ENCODE measurements around the gene SERHL2.
"Not testable (repeated sequence)": the region's sequence is repeated elsewhere in the genome, so short reads cannot be mapped to it uniquely, and the experiment has no call there.

Gene SERHL2

DNA sequence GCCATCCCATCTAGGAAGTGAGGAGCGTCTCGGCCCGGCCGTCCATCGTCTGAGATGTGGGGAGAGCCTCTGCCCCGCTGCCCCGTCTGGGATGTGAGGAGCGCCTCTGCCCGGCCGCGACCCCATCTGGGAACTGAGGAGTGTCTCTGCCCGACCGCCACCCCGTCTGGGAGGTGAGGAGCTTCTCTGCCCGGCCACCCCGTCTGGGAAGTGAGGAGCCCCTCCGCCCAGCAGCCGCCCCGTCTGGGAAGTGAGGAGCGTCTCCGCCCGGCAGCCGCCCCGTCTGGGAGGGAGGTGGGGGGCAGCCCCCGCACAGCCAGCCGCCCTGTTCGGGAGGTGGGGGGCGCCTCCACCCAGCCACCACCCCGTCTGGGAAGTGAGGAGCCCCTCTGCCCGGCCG lies 53.9 kb downstream of the SERHL2 start:
- DNase-seq (ENCODE audit: low read depth in 2 of 2) = not testable (repeated sequence)

DNA sequence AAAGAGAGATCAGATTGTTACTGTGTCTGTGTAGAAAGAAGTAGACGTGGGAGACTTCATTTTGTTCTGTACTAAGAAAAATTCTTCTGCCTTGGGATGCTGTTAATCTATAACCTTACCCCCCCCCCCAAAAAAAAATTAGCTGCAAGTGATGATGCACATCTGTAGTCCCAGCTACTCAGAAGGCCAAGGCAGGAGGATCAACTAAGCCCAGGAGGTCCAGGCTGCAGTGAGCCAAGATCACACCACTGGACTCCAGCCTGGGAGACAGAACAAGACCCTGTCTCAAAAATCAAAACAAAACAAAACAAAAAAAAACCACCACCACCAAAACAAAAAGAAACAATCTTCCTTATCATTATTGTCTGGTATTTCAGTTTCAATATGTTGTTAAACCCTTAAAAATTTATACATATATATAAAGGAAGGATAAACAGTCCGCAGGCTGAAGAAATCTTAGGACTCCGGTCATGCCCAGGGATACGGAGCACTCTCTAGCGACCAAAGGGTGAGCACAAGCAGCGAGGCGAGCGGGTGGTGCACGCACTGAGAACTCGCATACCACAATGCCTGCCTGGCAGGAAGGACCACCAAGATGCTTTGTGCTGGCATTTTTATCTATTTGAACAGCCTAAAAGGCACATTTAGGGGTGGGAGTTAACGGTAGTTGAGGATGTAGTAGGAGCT lies 54.5 kb downstream of the SERHL2 start:
- no peak for DNase-seq (ENCODE audit: low read depth in 2 of 2)

DNA sequence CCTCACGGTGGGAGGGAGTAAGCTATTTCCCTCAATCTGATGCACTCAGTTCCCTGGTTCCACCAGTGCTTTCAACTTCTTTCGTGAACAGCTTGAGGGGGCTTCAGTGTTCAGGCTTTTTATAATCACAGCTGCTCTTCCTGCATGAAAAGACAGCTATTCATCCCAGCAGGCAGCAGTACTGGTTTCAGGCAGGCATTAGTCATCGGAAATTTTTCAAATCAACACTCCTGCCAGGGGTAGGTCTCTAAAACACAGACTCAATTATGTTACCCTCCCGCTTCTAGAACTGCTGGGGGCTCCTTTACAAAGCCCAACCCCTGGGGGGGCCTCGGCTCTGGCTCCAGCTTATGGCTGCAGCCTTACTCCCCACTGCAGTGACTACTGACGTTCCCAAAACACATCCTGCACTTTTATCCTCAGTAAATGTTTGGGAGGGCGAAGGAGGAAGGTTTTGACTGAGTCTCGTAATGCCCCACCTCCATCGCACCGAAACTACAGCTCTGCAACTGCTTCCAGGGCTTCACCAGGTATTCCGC lies 55.1 kb downstream of the SERHL2 start:
- DNase-seq (ENCODE audit: low read depth in 2 of 2) = no peak

DNA sequence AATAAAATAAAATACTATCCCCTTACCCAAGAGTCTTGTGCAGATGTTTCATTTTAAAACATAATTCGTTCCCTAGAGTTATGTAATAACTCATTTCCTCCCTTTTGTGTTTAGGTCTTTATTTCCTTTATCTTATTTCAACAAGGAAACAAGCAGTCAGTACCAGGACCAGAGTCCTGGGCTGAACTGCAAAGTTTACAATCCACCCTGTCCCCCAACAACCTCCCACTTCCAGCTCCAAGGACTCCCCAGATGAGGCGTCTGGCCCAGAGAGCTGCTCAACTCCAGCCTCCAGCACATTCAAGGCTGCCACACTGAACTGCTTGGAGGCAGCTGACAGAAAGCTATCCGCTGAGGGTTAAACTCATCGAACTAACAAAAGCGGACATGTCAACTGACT lies 56.4 kb downstream of the SERHL2 start:
- no peak for DNase-seq (ENCODE audit: low read depth in 2 of 2)

DNA sequence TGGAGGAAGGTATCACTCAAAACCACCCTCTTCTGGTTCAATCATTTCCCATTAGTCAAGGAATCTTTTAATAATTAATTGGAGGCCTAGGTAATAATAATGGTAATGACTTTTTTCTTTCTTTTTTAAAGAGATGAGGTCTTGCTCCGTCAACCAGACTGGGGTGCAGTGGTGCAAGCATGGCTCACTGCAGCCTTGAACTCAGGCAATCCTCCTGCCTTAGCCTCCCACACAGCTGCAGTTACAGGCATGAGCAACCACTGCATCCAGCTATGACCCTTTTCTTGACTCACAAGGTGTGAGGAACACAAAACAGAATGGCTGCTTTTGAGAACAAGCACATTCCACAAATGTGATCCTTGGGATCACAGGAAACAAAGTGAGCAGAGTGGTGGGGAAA lies 57.3 kb downstream of the SERHL2 start:
- DNase-seq (ENCODE audit: low read depth in 2 of 2) = no peak

DNA sequence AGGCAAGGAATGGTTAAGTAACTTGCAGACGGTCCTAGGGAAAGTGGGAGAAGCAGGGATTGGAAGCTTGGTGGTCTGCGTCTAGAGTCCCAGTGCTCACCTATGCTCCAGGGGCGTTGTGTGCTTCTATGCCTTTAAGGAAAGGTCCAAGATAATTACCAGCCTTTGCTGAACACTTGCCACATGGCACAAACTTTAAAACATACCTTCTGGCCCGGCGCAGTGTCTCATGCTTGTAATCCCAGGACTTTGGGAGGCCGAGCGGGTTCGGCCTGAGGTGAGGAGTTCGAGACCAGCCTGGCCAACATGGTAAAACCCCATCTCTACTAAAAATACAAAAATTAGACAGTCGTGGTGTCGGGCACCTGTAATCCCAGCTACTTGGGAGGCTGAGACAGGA lies 58.6 kb downstream of the SERHL2 start:
- DNase-seq (ENCODE audit: low read depth in 2 of 2) = no peak

DNA sequence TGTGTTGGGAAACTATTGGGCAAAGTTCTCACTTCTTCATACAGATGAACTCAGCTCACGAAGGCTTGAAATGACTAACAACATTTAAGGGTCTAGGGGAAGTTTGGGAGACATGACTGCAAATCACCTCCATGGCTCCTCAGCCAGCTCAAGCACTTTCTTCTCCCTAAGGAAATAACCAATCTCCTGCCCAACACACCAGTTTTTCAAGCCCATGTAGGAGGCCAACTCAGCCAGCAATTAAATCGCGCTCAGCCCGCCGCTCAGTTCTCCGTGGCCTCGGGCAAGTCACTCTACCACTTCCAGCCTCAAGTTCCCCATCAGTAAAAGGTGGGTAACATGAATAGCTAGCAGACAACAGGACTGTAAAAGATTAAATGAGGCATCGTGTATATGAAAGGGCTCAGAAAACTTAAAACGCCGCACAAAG lies 60.1 kb downstream of the SERHL2 start:
- peak in 1 of 2 donors; percentile 11 for DNase-seq (ENCODE audit: low read depth in 2 of 2)

DNA sequence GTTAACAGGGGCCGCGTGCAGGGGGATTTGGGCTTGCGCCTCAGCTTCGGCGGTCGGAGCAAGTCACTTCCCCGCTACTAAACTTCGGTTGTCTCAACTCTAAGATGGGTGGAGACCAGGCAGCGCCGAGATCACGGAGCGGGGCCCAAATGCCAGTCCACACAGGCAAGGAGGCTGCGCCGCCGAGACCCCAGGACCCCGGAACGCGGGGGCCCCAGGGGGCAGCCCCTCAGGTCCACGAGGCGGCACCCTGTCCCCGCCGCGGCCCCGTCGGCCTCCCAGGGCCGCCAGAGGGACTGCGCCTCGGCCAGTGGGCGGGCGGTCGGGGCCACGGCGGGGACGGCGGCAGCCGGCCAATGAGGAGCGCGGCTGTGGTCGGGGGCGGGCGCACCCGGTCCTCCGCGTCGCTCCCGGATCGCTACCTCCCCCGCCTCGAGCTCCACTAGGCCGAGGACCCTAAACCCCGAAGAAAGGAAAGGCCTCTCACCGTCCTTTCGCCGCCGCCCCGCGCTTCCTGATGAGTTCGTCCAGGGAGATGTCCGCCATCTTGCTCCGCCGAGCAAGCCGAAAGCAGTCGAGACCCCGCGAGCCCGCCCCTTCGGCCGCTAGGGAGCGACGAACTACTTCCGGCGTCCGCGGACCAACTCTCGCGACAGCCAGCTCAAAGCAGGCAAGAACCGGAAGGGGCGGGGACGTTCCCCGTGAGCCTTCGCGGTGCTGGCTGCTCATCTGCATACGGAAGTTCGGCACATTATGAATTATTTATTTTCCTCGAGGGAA lies 60.7 kb downstream of the SERHL2 start, which contains the start of gene POLDIP3:
POLDIP3 (minus strand) TSS at position 572 of the 780 bp plus-strand sequence; CDS start at position 546, 26 bp downstream.
- peak; percentile 98 for DNase-seq (ENCODE audit: low read depth in 2 of 2)

DNA sequence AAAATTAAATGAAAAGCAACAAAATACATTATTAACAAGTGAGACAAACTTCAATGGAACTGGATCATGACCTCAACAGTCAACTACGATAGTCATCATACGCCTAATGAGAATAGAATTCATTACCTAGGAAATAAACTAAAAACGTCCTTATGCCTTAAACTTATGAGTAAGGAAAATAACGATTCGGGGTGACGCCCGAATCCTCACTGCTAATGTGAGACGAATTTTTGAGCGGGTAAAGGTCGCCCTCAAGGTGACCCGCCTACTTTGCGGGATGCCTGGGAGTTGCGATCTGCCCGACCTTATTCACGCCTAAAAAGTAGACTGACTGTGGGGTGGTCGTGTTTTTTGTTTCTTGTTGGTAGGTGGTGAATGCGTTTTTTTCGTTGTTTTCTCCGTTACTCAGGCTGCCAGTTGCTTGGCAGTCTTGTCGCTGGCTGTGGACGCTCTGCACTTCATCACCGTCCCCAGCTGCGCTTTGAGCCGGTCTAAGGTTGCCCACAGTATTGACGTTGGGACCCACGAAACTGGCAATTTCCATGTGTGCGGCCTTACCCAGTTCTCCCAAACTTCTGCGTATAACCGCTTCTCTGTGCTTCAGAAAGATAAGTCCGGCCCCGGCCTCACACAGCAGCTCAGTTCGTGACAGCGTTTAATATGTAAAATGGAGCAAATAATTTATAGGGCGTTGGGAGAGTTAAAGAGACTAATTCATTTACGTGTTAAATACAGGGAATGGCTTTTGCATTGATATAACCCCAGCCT lies 61.5 kb downstream of the SERHL2 start:
- DNase-seq (ENCODE audit: low read depth in 2 of 2) = peak; percentile 53 to 64

DNA sequence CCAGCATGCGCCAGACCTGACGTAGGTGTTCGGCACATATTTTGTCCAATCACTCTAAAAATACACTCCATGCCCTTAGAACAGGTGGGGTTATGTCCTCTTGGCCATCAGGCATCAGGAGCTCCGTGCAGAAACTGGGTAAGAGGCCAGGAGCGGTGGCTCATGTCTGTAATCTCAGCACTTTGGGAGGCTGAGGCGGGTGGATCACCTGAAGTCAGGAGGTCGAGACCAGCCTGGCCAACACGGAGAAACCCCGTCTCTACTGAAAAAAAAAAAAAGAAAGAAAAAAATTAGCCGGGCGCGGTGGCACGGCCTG lies 62.1 kb downstream of the SERHL2 start:
- DNase-seq (ENCODE audit: low read depth in 2 of 2) = not testable (repeated sequence)

DNA sequence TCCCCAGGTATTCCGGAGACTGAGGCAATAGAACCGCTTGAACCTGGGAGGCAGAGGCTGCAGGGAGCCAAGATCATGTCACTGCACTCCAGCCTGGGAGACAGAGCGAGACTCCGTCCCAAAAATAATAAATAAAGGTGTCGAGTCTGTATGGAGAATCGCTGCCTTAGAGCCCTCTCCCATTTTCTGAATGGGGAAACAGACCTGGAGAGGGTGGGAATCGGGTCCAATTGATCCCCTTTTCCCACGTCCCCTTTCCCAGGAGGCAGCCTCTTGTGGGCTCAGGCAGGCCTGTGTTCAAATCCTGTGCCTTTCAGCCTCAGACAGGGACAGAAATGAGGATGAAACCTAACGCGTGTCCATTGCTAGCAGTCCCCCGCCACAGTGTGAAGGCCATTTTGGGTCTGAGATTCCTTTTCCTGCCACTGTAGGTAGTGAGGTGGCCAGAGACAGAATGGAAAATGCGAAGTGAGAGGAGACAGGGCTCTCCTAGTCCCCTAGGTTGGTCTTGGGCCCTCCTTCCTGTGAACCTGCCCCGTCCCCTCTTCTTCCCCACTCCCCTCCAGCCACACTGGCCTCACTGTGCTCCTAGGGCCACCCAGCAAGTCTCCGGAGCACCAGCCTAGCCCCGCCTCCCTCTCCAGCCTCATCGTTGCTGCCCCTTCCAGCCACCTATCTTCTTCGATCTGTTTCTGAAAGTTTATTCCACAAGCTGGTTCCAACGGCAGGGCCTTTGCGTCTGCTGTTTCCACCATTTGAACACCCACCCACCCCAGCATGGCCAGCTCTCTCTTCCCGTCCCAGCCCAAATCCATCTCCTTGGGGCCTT lies 63.6 kb downstream of the SERHL2 start:
- DNase-seq (ENCODE audit: low read depth in 2 of 2) = no peak

DNA sequence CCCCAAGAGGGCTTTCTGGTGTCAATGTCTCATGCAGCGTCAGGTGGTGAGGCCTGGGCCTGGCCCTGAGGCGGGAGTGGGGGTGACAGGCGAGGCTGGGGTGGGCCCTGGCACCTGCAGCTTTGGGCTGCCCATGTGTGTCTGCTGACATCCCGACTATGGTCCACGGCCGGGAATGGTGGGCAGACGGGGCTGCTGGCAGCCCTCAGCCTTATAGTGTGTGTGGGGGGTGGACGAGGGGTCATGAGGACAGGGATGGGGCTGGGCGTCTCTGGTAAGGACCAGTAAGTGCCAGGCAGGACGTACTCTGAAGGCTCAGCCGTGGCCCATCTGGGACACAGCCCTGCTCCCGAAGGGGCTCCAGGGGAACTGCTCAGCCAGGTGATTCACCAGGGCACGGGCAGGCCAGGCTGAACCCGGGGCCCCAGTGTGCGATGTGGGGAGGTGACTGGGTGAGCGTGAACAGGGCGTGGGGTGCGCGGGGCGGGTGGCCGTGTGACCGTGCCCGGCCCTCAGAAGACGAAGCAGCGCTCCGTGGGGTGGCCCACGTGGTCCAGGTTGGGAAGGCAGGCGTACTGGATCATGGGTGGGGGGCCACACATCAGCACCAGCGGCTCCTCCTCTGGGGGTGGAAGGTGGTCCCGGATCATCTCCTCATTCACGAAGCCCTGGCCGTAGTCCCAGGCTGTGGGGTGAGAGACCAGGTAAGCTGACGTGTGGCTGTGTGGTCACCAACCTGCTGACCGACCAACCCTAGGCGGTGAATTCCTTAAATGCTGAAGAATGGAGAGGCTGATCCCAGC lies 65.7 kb downstream of the SERHL2 start:
- no peak for DNase-seq (ENCODE audit: low read depth in 2 of 2)

DNA sequence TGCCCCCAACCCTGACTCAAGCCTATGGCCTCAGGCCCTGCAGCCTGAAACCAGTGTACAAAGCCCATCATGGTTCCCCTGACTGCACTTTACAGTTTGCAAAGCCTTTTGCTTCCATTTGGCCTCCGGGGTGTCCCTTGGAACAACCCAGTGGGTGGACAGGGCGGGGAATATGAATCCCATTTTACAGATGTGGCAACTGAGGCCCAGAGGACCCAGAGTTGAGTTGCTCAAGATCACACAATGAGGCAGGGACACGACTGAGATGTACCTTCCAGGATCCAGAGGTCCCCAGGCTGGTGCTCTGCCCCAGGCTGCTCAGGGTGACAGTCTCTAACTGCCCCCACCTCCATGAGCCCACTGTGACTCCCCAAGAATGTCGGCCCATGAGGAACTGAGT lies 66.3 kb downstream of the SERHL2 start:
- no peak for DNase-seq (ENCODE audit: low read depth in 2 of 2)

DNA sequence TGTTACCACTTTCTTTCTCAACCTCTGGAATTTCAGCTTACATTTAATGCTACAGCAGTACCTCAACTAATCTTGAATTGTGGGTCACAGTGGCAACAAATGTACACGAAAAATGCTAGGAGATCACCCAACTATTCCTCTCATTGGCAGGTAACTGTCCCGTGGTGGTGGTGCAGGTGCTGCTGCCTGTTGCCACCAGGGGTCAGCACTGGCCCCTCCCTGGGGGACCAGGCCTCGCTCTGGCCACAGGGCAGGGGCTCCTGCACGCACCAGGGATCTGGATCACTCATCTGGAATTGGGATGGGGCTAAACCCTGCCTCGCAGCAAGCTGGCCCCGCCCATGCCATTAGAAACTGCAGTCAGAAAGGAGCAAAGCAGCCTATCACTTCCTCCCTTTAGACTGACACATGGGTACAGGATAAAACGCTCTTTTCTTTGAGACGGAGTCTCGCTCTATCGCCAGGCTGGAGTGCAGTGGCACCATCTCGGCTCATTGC lies 67.8 kb downstream of the SERHL2 start:
- peak in 1 of 2 donors; percentile 29 for DNase-seq (ENCODE audit: low read depth in 2 of 2)

DNA sequence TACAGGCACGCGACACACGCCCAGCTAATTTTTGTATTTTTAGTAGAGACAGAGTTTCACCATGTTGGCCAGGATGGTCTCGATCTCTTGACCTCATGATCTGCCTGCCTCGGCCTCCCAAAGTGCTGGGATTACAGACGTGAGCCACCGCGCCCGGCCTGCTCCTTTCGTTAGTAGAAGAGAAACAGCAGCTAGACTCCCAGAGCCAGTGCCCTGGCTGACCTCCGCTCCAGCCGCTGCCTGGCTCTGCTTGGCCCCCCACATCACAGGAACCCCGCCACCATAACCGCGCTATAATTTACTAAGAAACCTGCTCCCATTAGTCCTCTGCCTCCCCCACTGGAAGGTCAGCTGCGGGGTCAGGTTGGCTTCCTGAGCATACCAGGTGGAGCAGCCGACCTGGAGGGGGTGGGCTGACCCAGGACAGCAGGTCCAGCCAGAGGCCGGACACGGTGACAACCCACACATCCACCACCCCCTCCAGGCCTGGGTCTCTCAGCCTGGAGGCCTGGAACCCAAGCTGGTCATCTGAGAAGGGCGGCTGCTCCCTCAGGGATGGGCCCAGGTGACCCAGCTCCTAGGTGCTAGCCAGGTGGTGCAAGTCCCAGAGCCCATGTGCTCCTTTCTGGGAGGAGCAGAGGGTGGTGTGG lies 68.4 kb downstream of the SERHL2 start:
- DNase-seq (ENCODE audit: low read depth in 2 of 2) = no peak

DNA sequence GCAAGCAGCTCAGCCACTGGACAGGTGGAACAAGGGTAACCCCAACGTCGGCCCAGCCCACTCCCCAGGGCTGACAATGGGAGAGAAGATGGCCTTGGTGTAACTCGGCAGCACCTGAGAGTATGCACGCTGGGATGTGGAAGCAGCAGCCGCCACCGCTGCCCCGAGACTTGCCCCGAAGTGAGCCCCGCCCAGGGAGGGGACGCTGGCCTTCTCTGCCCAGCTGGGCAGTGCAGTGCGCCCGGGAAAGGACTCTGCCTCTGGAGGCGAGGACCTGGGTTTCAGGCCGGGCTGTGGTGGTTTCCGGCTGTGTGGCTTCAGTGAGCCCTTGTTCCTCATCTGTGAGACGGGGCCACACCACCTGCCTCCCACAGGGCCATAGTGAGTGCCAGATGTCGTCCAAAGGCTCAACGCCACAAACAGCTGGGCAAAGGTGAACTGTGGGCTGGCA lies 69.6 kb downstream of the SERHL2 start:
- no peak for DNase-seq (ENCODE audit: low read depth in 2 of 2)
